AG20443 (cell line): ENCODE data around the gene BCL2.

ENCODE experiments used
- DNase-seq: peaks from one replicate; pipeline ENCODE4 v3.0.0; 2012; ENCODE audit warnings: low spot score, mixed read lengths

Gene BCL2

DNA sequence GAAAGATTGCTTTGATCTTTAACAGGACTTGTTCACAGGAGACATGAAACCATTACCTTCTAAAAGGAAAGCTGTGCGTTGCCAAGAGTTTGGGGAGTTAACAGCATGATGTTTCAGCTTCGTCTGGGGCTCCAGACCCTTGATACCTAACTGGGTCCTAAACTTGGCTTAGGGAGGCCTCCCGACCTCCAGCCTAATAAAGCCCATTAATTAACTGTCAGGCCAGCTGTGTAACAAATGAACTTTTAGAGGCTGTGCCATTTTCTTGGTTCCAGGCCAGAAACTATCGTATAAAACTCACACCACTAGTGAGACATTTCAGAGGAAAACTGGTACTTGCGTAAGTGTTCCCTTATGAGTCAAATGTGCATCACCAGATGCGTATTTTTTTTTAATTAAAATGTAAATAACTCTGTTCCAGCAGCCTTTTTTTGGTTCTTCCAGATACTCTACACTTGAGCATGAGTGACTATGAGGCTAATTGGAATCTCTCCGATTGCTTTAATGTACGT, 236.5 kb downstream of the BCL2 start:
- DNase-seq, result no peak

DNA sequence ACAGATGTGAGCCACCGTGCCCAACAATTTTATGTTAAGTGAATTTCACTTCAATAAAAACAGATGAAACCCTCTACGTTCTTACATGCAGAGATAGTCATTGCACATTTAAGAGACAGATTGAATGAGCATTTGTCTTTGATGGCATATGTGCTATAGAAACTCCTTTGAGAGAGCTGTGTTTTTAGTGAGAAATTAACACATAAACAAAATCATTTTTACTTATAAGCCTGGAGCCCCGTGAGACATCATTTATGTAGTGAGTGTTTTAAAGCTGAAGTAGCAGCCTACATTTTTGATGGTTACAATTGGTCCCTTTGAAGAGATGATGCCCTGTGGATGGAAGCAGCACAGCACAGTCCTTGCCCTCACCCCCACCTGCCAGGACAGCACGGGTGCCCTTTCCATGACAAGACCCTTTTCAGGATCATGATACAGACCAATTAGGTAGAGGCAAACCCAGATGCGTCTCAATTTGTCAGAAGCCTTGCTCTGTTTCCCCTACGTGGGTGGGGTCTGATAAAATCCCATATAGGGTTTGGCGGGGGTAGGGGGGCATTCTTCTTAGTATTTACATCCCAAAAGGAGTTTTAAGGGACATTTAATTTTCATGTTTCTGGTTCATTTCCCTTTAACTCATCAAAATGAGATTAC, 237.1 kb downstream of the BCL2 start:
- DNase-seq, result no peak

DNA sequence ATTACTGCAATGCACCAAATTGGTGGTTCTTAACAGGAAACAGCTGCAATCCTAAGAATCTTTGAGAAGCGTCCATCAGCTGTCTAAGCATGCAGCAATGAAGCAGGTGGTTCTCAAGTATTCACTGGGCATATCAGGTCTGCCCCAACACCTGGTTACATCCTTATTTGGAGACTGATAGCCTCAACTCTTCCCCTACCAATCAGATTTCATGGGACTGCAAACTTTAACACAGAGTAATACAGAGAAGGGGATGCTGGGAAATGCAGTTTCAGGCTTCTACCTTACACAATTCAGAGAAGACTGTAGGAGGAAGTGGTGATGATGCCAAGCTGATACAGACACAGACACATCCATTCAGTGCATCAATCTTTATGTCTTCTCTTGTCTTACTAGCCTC, 240.5 kb downstream of the BCL2 start:
- no peak for DNase-seq

DNA sequence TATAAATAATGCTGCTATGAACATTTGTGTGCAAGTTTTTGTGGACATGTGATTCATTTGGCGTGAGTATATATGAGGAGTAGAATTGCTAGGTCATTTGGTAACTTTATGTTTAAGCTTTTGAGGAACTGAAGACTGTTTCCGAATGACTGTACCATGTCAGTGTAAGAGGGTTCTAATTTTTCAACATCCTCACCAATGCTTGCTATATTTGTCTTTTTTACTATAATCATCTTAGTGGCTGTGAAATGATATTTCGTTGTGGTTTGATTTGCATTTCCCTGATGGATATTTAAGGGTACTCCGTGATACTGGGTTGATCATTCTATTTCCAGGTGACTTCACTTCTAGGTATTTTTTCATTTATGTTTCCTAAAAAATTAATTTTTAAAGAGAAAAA, 241.1 kb downstream of the BCL2 start:
- DNase-seq, result no peak

DNA sequence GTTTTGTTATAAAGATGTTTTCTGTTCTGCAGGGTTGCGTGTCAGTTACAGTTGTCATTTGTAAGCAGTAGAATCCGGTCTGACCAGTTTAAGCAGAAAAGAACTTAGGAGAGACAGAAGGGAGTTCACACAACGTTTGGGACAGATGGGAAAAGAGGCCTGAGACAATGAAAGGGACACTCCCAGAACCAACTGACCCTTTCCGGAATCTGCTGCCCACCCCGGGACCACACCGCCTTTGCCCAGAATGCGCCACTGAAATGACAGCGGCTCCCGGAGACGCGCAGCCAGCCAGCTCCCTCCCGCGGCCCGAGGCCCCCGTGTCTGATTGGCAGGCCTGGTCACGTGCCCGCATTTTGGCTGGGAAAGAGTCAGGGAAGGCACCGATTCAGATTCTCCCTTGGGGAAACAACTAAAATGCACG, 244.6 kb downstream of the BCL2 start:
- DNase-seq, result peak; percentile 92

DNA sequence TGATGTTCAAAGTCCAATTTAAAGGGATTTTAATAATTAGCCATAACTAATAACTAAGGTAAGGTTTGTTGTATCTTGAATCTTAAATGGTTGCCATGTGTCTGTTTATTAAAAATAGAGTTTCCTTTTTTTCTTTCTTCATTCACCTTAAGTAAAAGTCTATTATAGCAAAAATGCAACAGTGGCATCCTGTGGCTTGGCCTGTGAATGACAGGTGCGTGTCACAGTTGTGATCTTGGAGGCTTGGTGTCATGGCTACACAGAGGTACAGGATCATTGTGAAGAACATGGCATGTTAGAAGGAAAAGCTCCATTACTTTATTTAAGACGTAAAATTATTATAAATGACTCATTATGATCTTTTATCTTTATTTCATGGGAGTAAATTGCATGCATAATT, 246.1 kb downstream of the BCL2 start:
- DNase-seq, result no peak
